ENCODE measurements around the gene FAM168A.

FAM168A gene

DNA sequence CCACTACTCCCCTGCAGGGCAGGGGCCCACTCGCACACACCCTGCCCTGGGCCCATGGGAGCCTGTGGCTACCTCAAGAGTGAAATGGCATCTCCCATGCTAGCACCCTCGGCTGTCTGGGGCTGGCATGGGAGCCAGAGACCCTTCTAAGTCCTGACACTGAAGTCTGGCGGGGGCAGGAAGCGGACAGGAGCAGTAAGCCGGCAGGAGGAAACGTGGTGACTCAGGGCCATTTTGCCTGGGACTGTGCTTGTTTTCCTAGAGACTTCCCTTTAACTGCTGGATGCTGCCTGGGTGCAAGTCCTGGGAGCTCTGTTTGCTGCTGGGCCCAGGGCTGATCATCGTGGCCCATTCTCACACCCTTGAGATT lies 204.9 kb downstream of the FAM168A start:
- in situ Hi-C loops (cut with MboI; ENCODE audit: low sequenced_read_pairs): no loop called here

DNA sequence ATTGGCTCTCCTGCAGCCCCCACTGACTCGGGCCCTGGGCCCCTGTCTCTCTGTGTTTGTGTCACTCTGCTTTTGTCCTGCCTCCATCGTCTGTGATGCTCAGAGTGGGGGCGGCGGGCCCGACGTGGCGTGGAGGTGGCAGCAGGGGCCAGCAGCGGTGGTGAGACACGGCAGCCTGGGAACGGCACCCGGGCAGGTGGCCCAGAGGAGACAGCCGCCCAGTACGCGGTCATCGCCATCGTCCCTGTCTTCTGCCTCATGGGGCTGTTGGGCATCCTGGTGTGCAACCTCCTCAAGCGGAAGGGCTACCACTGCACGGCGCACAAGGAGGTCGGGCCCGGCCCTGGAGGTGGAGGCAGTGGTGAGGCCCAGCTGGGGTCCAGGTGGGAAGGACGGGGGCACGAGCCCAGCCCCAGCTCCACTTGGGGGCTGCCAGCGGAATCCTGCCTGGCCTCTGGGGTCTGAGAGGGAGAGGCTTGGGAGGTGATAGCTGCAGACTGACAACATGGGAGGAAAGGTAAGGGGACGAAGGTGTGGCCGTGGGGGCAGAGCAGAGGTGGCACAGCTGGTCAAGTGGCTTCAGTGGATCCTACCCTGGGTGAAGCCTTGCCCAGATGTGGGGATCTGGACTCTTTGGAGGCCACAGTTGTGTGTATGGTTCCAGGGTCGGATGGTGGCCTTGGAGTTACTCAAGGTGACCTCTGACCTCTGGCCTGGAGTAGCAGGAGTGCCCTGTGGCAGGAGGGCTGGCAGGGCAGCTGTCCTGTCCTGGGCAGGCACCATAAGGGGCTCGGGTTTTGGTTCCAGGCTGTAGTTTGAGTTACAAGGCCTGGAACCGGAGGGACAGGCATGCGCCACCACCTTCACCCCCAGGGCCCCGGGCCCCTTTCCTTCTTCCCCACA lies 205.6 kb downstream of the FAM168A start:
- in situ Hi-C loops (cut with MboI; ENCODE audit: low sequenced_read_pairs): no loop called here

DNA sequence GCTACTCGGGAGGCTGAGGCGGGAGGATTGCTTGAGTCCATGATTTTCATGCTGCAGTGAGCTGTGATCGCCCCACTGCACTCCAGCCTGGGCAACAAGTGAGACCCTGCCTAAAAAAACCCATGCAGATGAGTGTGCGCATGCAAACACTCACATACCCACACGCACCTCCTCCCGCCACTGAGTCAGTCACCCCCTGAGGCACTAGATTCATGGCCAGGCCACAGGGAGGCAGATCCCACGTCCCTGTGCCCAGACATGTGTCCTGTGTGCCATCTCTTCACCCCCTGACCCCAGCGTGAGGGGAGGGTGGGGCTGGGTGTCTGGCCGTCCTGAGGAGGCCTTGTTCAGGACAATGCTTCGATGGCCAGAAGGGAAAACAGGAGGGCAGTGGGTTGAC lies 206.2 kb downstream of the FAM168A start:
- in situ Hi-C loops (cut with MboI; ENCODE audit: low sequenced_read_pairs): no loop called here

DNA sequence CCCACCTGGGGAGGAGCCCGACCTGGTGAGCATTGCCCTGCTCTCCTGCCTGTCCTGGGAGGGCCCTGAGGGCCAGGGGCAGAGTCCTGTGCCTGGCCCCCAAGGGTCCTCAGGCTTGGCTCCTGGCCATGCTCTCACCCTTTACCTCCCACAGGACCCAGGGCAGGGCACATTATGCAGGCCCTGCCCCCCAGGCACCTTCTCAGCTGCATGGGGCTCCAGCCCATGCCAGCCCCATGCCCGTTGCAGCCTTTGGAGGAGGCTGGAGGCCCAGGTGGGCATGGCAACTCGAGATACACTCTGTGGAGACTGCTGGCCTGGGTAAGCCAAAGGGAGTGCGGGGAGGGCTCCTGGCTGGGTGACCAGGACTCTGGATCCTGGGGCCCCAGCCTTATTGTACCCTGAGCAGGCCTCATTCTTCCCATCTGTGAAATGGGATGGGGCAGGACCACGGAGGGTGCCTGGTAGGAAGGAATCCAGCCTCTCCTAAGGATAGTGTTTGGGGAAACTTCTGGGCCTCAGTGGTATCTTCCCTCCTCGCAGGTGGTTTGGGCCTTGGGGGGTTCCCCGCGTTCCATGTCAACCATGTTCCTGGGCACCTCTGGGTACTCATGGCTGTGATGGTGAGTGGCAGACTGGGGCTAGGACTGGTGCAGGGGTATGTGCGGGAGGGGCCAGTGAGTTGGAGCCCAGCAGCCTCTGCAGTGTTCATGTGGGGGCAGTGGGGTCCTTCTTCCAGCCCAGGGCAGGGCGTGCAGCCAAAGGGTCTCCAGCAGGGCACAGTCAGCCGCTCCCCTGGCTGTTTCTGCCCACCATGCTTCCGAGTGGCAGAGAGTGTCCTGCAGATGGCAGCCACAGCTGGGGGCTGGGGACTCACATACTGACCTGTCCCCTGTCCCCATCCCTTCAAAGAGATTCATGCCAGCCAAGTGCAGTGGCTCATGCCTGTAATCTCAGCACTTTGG lies 207.0 kb downstream of the FAM168A start:
- in situ Hi-C loops (cut with MboI; ENCODE audit: low sequenced_read_pairs): no loop called here

DNA sequence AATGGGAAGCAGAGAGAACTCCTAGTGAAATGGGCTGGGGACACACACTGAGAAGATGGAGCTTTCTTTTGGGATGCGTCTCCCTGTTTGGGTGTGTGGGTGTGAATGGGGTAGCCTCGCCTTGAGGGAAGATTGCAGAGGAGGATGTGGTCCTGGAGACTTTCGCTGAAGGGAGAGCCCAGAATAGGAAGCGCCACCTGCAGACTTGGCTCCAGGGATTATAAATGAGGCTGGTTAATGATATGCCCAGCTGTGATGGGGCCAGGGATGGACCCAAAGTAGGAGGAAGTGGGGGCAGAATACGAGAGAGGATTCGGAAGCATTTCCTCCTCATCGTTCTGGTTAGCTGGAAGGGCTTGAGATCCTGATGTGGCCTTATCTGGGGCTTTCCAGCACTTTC lies 208.0 kb downstream of the FAM168A start:
- in situ Hi-C loops (cut with MboI; ENCODE audit: low sequenced_read_pairs): no loop called here

DNA sequence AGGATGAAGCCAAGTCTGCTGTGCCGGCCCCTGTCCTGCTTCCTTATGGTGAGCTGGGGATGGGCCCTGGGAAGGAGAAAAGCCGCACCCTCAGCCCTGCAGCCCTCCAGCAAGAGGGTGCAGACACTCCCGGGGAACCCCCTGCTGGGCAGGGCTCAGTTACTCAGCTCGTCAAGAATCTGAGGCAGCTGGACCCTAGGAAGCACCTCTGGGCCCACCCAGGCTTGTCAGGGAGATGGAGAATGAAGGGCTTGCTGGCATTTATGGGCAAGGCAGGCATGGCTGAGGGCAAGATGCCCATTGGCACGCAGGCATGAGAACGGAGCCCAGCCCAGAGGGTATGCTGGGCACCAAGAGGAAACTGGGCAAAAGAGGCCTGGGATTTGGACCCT lies 208.8 kb downstream of the FAM168A start:
- in situ Hi-C loops (cut with MboI; ENCODE audit: low sequenced_read_pairs): no loop called here

DNA sequence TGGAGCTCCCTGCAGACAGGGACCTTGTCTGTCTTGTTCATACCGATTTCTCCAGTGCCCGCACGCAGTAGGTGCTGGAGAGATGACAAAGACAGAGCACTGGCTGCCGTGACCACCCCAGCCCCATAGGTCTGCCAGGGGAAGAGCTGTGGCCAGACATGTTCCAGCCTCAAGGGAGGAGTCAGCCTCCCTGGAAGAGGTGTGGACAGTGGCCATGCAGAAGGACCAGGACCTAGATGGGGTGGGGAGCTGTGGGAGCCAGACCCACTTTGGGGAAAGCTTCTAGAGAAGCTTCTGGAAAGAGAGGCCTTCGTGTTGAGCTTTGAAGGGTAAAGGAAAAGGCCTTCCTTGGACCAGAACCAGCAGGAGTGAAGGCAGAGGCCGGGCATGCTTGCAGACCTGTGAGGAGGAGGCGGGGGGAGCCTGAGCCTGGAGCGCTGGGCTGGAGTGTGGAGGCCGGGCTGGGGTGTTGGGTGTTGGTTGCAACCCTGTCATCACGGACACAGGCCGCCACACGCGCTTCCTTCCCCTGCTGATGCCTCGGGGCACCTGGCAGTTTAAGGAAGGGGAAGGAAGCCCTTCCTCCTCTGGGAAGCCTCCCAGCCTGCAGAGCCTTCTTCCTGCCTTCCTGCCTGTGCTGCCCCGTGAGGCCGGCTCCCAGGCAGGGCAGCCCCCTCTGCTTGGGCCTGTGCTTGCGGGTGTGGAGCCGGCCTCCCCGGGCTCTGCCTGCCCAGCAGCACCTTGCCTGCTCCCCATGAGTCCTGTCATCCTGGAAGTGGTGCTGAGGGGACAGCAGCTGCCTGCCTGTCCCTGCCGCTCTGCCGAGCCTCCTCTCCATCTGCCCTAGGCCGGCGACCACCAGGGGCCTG lies 209.4 kb downstream of the FAM168A start:
- in situ Hi-C loops (cut with MboI; ENCODE audit: low sequenced_read_pairs): no loop called here

DNA sequence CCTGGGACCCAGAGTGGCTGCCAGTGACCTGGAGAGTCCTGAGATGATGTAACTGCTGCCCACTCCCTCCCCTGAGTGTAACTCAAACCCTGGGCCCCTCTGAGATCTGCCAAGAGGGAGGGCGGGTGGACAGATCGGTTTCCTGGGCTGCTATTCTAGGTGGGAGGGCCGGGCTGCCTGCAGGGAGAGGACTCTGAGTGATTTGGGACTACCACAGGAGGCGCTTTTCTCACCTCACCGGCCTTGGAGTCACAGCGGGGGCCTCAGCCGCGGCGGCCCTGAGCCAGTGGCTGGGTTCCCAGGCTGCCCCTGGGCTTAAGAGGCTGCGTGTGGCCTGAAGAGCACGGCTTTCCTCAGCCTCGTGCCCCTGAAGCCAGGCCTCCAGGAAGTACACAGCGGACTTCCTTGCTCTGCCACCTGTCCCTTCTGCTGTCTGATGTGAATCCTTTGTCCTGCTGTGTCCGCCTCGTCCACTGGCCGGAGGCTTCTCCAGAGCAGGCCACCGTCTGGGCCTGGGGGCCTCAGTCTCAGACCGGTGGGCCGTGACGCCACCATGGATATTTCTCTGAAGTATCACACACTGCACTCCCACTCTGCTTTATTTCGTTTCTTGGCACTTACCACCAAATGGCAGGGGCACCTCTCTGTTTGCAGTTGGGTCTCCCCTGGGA lies 210.2 kb downstream of the FAM168A start:
- in situ Hi-C loops (cut with MboI; ENCODE audit: low sequenced_read_pairs): no loop called here

DNA sequence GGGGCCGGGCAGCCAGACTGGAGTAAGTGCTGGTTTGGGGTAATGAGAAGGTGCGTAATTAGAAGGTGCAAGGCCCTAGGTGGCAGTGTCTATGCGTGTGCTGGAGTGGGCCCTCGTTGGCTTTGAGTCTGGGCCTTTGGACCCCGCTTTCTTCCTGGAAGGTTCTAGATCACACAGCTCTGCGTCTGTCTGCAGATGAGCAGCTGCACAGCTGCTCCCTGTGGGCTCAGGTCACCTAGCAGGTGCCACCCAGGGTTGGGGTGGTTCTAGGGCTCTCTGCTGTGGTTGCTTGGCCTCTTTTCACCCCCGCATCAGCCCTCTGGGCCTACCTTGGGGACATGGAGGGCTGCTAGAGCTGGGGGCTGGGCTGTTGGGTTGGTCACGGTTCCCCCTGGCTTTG lies 211.4 kb downstream of the FAM168A start:
- in situ Hi-C loops (cut with MboI; ENCODE audit: low sequenced_read_pairs): no loop called here

DNA sequence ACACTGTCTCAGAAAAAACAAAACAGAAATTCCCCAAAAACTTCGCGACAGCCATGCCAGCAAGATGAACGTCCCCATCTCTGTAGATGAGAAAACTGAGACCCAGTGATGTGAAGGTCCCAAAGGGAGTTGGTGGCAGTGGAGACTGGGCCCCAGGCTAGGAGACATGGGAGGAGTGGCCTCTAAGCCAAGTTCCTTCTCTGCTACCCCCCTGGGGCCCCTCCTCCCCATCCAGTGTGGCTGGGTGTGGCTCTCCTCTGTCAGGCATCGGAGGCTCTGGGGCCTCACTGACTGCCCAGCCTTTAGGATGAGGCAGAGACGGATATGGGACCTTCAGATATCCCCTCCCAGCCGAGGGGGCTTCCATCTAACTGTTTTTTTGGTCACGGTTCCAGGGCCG lies 211.9 kb downstream of the FAM168A start:
- in situ Hi-C loops (cut with MboI; ENCODE audit: low sequenced_read_pairs): no loop called here

DNA sequence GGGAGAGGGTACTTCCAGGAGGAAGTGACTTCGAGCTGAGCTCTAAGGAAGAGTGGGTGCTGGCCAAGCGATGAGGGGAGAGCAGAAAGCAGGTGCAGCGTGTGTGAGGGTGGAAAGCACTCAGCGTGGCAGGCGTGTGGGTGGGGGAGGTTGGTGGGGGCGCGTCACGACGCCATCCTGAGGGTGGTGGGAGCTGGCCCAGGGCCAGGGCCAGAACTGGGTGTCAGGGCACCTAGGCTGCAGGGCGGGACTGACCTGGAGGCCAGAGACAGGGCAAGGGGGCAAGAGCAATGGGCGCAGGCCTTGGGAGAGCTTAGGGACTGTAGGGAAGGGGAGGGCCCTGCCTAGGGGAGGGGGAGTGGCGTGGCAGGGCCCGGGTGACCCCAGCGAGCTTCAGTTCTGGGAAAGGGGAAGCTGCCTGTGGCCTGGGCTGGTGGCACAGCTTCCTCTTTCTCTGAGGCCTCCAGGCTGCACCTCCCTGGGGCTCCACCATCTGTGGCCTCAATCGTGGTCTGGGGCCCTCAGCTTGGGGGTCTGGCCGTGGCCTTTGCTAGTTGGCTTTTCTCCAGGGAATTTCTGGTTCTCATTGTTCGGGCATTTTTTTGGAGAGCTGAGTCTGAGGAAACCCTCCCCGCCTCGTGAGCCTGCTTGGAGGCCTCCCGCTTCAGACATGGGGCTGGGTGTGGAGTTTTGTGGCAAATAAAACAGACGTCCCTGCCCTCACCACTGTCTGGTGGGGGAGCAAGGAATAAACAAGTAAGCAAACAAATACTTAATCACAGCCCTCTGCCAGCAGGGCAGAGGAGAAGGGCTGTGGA lies 212.8 kb downstream of the FAM168A start:
- in situ Hi-C loops (cut with MboI; ENCODE audit: low sequenced_read_pairs): no loop called here

DNA sequence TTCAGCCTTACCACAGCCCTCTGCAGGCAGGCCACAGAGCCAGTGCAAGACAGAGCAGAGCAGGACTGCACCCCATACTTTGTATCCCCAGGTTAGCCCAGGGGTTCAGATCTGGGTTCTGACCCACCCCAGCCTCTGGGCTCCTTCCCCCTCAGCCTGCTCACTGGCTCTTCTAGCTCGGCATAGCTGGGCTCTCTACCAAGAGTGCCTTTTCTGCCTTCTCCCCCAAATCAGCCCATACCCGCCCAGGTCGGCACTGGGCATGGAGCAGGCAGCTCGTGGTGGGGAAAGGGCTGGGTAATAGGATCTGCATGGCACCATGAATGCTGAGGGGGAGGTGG lies 213.4 kb downstream of the FAM168A start:
- in situ Hi-C loops (cut with MboI; ENCODE audit: low sequenced_read_pairs): no loop called here

DNA sequence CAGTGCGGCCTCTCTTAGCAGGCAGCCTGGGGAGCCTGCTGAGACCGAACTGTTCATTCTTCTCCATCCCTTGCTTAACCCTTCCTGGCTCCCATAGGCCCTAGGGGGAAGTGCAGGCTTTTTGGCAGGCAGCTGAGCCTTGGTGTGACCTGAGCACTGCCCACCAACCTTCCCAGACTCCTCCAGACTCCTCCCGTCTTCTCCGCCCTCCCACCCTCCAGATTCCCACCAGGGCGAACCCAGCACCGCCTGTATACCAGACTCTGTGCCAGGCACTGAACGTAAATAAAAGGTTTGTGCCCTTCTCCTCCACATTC lies 213.8 kb downstream of the FAM168A start:
- in situ Hi-C loops (cut with MboI; ENCODE audit: low sequenced_read_pairs): no loop called here

DNA sequence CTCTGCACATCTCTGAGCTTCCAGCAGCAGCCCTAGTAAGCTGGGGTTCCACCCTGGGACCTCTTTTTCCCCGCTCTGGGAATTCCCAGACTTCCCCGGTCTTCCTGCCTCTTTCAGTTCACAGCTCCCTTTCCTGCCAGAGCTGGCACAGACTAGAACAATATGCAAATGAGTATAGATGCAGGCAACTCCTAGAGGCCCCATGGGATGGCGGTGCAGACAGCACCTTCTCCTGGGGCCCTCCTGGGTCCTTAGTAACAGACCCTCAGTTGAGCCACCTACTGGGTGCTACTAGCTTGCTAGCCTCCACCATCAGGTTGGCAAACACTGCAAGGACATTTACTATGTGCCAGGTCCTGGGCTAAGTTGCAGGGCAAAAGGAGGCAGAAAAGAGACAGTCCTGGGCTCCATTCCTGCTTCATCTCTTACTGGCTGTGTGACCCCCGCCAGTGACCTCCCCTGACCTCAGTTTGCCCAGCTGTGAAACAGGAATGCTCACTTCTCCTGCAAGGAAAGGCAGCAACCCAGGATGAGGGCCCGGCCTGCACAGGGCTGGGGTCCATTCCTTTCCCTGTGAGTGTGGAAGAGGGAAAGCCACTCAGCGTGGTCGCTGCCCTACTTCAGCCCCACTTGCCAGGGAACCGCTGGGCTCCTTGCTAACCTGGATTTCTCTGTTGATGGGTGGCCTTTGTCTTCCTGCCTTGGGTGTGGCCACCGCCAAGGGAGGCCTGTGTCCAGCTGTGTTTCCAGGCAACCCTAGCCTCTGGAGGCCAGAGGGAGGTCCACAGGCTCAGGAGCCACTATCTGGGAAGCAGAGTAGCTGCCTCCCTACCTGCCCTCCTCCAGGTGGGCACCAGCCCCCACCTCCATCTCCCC lies 214.4 kb downstream of the FAM168A start:
- in situ Hi-C loops (cut with MboI; ENCODE audit: low sequenced_read_pairs): no loop called here

DNA sequence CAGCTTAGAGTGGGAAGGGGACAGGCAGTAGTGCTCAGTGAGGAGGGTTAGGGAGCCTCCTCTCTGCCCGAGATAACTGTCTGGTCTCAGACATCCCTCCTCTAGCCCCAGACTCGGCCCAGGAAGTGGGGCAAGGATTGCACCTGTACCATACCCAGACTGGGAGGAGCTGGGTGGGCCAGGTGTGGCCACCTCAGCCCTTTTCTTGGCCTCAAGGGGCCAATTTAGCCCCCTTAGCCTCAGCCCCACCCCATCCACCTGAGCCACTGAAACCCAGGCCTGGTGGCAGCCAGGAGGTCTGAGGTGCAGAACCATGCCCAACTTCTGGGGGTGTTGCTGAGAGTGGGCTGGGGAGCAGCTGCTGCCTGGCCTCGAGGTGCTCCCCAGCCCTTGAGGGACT lies 215.2 kb downstream of the FAM168A start:
- in situ Hi-C loops (cut with MboI; ENCODE audit: low sequenced_read_pairs): no loop called here

DNA sequence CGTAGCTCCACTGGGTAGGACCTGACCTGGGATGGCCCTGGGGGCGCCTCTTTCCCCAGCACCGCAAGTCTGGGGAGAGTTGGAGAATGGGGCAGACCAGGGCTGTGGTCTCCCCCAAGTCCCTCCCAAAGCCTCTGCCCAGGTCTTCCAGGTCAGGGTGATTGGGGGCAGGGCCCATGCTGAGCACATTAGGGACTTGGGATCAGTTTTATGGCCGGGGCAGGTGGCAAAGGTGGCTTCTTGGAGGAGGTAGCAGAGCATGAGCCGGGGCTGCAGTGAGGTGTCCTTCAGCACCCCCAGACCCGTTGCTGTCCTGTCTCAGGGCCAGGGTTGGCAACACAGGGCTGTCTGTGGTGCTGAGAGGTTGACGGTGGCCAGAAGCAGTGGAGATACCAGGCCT lies 215.7 kb downstream of the FAM168A start:
- in situ Hi-C loops (cut with MboI; ENCODE audit: low sequenced_read_pairs): no loop called here

DNA sequence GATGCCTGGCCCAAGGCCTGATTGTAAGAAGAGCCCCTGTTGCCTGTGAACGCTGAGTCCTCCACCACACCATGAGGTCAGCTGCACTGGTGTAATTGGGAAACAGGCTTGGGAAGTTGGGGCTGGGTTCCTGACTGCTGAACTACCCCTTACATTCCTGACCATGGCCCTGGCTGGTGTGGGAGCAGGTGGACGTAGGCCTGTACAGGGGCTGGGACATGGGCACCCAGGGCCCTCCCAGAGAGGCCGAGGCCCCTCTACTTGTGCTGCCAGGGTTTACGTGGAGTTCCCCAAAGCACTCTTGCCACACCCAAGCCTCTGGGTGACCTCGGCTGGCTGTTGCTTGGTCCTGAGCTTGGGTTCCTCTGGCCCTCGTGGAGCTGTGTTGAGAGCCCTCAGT lies 216.3 kb downstream of the FAM168A start:
- in situ Hi-C loops (cut with MboI; ENCODE audit: low sequenced_read_pairs): no loop called here

DNA sequence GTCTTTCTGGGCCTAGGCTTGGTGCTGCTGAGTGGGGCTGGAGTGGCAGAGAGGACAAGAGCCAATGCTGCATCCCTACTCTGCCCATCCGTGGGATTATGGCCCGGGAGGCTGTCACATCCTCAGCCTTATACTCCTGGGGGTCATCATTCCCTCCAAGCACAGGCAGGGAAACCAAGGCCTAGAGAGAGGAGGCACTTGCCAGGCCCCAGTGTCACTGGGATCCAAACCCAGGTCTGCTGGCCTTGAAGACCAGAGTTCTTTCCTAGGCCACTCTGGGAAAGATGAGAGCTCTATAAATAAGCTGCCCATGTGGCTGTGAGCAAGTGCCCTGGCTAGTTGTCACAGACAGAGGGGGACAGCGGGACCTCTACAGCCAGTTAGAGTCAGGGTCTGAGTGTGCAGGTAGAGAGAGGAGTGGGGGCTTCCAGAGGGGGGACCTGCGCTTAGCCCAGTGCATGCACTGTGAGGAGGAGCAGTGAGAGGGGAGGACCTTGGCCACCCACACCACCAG lies 217.0 kb downstream of the FAM168A start:
- in situ Hi-C loops (cut with MboI; ENCODE audit: low sequenced_read_pairs): no loop called here

DNA sequence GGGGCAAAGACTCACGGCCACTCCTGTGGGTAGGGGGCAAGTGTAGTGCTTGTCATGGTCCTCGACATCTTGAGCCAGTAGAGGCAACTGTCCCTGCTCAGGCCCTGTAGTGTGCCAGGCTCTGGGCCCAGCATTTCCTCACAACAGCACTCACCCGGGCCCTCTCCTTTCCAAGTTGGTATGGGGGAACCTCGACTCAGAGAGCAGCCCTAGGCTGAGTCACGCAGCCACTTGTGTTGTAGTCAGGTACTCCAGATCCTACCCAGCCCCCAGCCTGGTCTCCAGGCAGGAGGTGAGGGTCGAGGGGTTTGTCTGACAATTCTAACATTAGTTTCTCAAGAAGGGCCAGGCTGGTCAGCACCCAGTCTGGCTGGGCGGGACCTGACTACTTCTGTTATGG lies 217.6 kb downstream of the FAM168A start:
- in situ Hi-C loops (cut with MboI; ENCODE audit: low sequenced_read_pairs): no loop called here

All from HL-60/S4 (cell line).